ENCODE results near the gene PRRG2.

- TF ChIP-seq CTCF (IDR thresholded peaks at IDR 0.05), result no peak
- no peak for TF ChIP-seq POLR2A (IDR thresholded peaks at IDR 0.05)
- no peak for TF ChIP-seq POLR2AphosphoS5 (IDR thresholded peaks at IDR 0.05)
- TF ChIP-seq EP300 (IDR thresholded peaks at IDR 0.05), result no peak
These were observed 34.7 kb downstream of the PRRG2 start for GRCh38 chr19:49615861-49616260.
